WERI-Rb-1 (cell line): Measurements from ENCODE around the gene MRPL44.

Experiments
- DNase-seq: peaks from one replicate; pipeline ENCODE4 v3.0.0-alpha.2; 2020
- H3K27ac ChIP-seq: fragments of 250-450 bp; sonication (Bioruptor Pico); 2 replicates; pipeline ENCODE4 v1.5.1; 2020; ENCODE audit warnings: mild to moderate bottlenecking, moderate library complexity
- H3K27me3 ChIP-seq: fragments of 250-450 bp; sonication (Bioruptor Pico); 2 replicates; pipeline ENCODE4 v1.5.1; 2021; ENCODE audit warnings: mild to moderate bottlenecking, low read depth, moderate library complexity; ENCODE audit not compliant: insufficient read depth, severe bottlenecking
- H3K36me3 ChIP-seq: fragments of 250-450 bp; sonication (Bioruptor Pico); 2 replicates; pipeline ENCODE4 v1.5.1; 2020; ENCODE audit warnings: mild to moderate bottlenecking, moderate library complexity
- H3K4me3 ChIP-seq: 2 replicates; pipeline ENCODE4 v1.5.1; 2011; ENCODE audit warnings: low read depth, mild to moderate bottlenecking, control low read depth, low read length
- H3K9me3 ChIP-seq: fragments of 250-450 bp; sonication (Bioruptor Pico); 2 replicates; pipeline ENCODE4 v1.5.1; 2021; ENCODE audit warnings: mild to moderate bottlenecking, moderate library complexity; ENCODE audit not compliant: severe bottlenecking
- CTCF ChIP-seq: IDR thresholded peaks from 2 replicates; pipeline ENCODE4 v1.5.1; 2011; ENCODE audit warnings: low read depth, mild to moderate bottlenecking, control low read depth, inconsistent platforms, low read length

Gene MRPL44

GRCh38 chr2:223957092-223957851, at the start of gene MRPL44:
Gene MRPL44 (plus strand): TSS chr2:223957463. CDS start chr2:223957473, 10 bp downstream.
- Histone ChIP-seq H3K27me3 (no peaks in the 10 kb centered on the region), H3K4me3 (peak within 1 kb of the TSS; percentile 97), H3K9me3 (no peaks in the 10 kb centered on the region), H3K36me3 (peaks cover 37% of the 10 kb centered on the region), H3K27ac (peak within 1 kb of the TSS; percentile 91)
- peak; percentile 95 for DNase-seq
- no peak for TF ChIP-seq CTCF

GRCh38 chr2:223908304-223908998, 48.8 kb upstream of the MRPL44 start:
- Histone ChIP-seq H3K27ac (no peak overlapping the region), H3K36me3 (peaks cover 3% of the 10 kb centered on the region), H3K27me3 (no peaks in the 10 kb centered on the region), H3K4me3 (no peak overlapping the region), H3K9me3 (no peaks in the 10 kb centered on the region)
- no peak for DNase-seq
- no peak for TF ChIP-seq CTCF

- no peak for DNase-seq
- no peak overlapping the region for H3K27ac ChIP-seq
- no peak for TF ChIP-seq CTCF
Observed at GRCh38 chr2:223909001-223909741, 48.1 kb upstream of the MRPL44 start.

GRCh38 chr2:223914324-223914723, 42.9 kb upstream of the MRPL44 start:
- no peak overlapping the region for H3K27ac ChIP-seq
- TF ChIP-seq CTCF: no peak
- H3K27me3 ChIP-seq: no peaks in the 10 kb centered on the region
- DNase-seq: no peak
- no peak overlapping the region for H3K4me3 ChIP-seq
- no peaks in the 10 kb centered on the region for H3K9me3 ChIP-seq
- peaks cover 3% of the 10 kb centered on the region; the same call in 1 of the 2 replicates for H3K36me3 ChIP-seq

More at GRCh38 chr2:223909001-223909741, 48.1 kb upstream of the MRPL44 start:
- H3K27me3 ChIP-seq: no peaks in the 10 kb centered on the region
- no peaks in the 10 kb centered on the region for H3K9me3 ChIP-seq
- peaks cover 3% of the 10 kb centered on the region for H3K36me3 ChIP-seq
- H3K4me3 ChIP-seq: no peak overlapping the region

GRCh38 chr2:223915071-223915470, 42.2 kb upstream of the MRPL44 start:
- H3K4me3 ChIP-seq: no peak overlapping the region
- DNase-seq: no peak
- H3K36me3 ChIP-seq: peaks cover 3% of the 10 kb centered on the region; the same call in 1 of the 2 replicates
- no peaks in the 10 kb centered on the region for H3K27me3 ChIP-seq
- TF ChIP-seq CTCF: no peak
- H3K27ac ChIP-seq: no peak overlapping the region
- H3K9me3 ChIP-seq: no peaks in the 10 kb centered on the region
